Natural killer cell (primary cell): ENCODE results near the gene PHF1. TPM values are rescaled to one million over a fixed set of nuclear protein-coding genes. Genes with fewer than 3 reads are reported as not detected.

Experiments used
- ATAC-seq, 3 donors: fragments of 150-1000 bp in 2 of 3; fragments of 200-7000 bp in 1 of 3; cut with Tn5 transposase; 1 replicate in 1 of 3; 2 replicates in 2 of 3; pipeline ENCODE4 v1.10.0; 2021; ENCODE audit warnings: mild to moderate bottlenecking in 2 of 3, moderate library complexity in 2 of 3
- DNase-seq, 2 donors: peaks; one replicate each; pipeline versions ENCODE4 v3.0.0 to v3.0.0-alpha.2; 2013 to 2021; ENCODE audit warnings: mixed read lengths in 1 of 2
- H3K27ac ChIP-seq: one replicate; pipeline ENCODE4 v1.5.1; 2013; ENCODE audit warnings: mild to moderate bottlenecking, low read length
- H3K27me3 ChIP-seq: one replicate; pipeline ENCODE4 v1.6.1; 2013; ENCODE audit warnings: low read length; ENCODE audit not compliant: control insufficient read depth, insufficient read depth
- H3K36me3 ChIP-seq: one replicate; pipeline ENCODE4 v1.6.1; 2013; ENCODE audit warnings: low read length; ENCODE audit not compliant: control insufficient read depth, insufficient read depth
- H3K4me1 ChIP-seq: one replicate; pipeline ENCODE4 v1.6.1; 2013; ENCODE audit warnings: low read length; ENCODE audit not compliant: control insufficient read depth, insufficient read depth
- H3K4me3 ChIP-seq: one replicate; pipeline ENCODE4 v1.5.1; 2013; ENCODE audit warnings: low read length
- H3K9me3 ChIP-seq: one replicate; pipeline ENCODE4 v1.6.1; 2013; ENCODE audit warnings: low read length; ENCODE audit not compliant: control insufficient read depth, insufficient read depth
- H3K27ac Mint-ChIP-seq, 2 donors: one replicate each; pipeline ENCODE4 v1.8.0; 2022; ENCODE audit warnings: mild to moderate bottlenecking in 2 of 2, mixed read lengths in 2 of 2, moderate library complexity in 1 of 2
- H3K27me3 Mint-ChIP-seq, 2 donors: one replicate each; pipeline ENCODE4 v1.8.0; 2022; ENCODE audit warnings: low read depth in 2 of 2, mixed read lengths in 2 of 2
- H3K36me3 Mint-ChIP-seq: one replicate; pipeline ENCODE4 v1.8.0; 2022; ENCODE audit warnings: mixed read lengths
- H3K4me1 Mint-ChIP-seq, 2 donors: one replicate each; pipeline ENCODE4 v1.8.0; 2022; ENCODE audit warnings: mixed read lengths in 2 of 2
- H3K4me3 Mint-ChIP-seq: one replicate; pipeline ENCODE4 v1.8.0; 2022; ENCODE audit warnings: mild to moderate bottlenecking, moderate library complexity, mixed read lengths
- H3K9me3 Mint-ChIP-seq, 2 donors: one replicate each; pipeline ENCODE4 v1.8.0; 2022; ENCODE audit warnings: mixed read lengths in 2 of 2
- CTCF ChIP-seq: fragments of 200-600 bp; IDR thresholded peaks from one replicate; pipeline ENCODE4 v1.8.0; 2022; ENCODE audit warnings: antibody characterized with exemption
- WGBS: methylation state at CpG from one replicate; pipeline ENCODE4 v1.1.7; 2013; ENCODE audit warnings: missing lambda C conversion rate; ENCODE audit not compliant: insufficient coverage; 5-methylcytosine and 5-hydroxymethylcytosine counted together
- intact Hi-C: fragments of 100-400 bp; cut with micrococcal nuclease; formaldehyde crosslinking; loops from one replicate; pipeline ENCODE4 v1.14.2; 2022
- total RNA-seq, 4 donors: library from RNA; stranded (reverse); fragments of 120-200 nt in 1 of 4; gene quantifications; one replicate each; pipeline versions ENCODE4 v1.2.3 to v1.2.4, GENCODE V29; 2013 to 2022

PHF1 gene
- total RNA-seq, 3 donors from 2014 or later (not counting 1 experiment from before 2014, with no cell fraction given), result 262 to 392 (median 322) TPM

DNA sequence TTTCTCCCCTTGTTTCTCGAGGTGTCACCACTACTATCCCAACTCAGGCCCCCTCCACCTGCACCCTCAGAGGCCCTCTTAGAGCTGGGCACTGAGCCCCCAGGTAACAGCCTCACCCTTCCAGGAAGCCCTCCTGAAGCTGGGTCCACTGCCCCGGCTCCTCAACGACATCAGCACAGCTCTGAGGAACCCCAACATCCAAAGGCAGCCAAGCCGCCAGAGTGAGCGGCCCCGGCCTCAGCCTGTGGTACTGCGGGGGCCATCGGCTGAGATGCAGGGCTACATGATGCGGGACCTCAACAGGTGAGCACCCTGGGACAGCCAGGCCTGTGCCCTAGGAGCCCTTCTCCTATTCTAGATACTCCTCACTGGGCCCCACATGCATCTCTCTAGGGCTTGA is 30.6 kb downstream of the PHF1 start:
- DNase-seq, result no peak
- no peak for TF ChIP-seq CTCF
- Histone ChIP-seq H3K27ac (no peak overlapping the region), H3K4me3 (no peak overlapping the region), H3K9me3 (no peaks in the 10 kb centered on the region), H3K27me3 (no peaks in the 10 kb centered on the region), H3K4me1 (no peaks in the 10 kb centered on the region), H3K36me3 (peaks cover 37% of the 10 kb centered on the region)
- H3K9me3 Mint-ChIP-seq, result no peaks in the 10 kb centered on the region
- peaks cover 0 to 5% of the 10 kb centered on the region in 2 donors for H3K4me1 Mint-ChIP-seq
- 95% methylated on average over 9 of the region's 9 CpGs for WGBS
- ATAC-seq, result no peak
- intact Hi-C loops, result no loop called here
- no peak overlapping the region for H3K4me3 Mint-ChIP-seq
- H3K27ac Mint-ChIP-seq, result no peak overlapping the region
- peaks cover 7% of the 10 kb centered on the region for H3K36me3 Mint-ChIP-seq
- H3K27me3 Mint-ChIP-seq, result no peaks in the 10 kb centered on the region

DNA sequence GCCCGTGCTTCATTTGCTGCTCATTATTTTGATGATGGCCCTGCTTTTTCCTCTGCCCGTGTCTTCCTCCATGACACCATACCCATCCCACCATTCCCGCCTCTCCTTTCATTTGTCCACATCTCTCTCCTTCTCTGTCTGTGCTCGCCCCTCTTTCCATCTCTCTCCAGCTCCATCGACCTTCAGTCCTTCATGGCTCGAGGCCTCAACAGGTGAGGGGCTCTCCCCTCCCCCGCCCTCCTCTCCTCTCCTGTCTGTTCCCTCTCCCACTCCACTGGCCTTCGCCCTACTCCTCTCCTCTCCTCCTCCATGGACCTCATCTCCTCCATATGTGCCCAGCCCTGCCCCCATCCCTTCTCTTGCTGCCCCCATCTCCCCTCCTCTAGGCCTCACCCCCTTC is 31.5 kb downstream of the PHF1 start:
- Mint-ChIP-seq H3K4me1 (peaks cover 0 to 6% of the 10 kb centered on the region in 2 donors), H3K27ac (no peak overlapping the region), H3K9me3 (no peaks in the 10 kb centered on the region), H3K4me3 (no peak overlapping the region), H3K27me3 (no peaks in the 10 kb centered on the region), H3K36me3 (peaks cover 5% of the 10 kb centered on the region)
- H3K4me1 ChIP-seq, result no peaks in the 10 kb centered on the region
- H3K27ac ChIP-seq, result no peak overlapping the region
- ATAC-seq (no peak), DNase-seq (no peak)
- WGBS, result 95% methylated on average over 8 of the region's 8 CpGs
- intact Hi-C loops, result no loop called here
- H3K4me3 ChIP-seq, result no peak overlapping the region
- H3K27me3 ChIP-seq, result no peaks in the 10 kb centered on the region
- no peak for TF ChIP-seq CTCF
- no peaks in the 10 kb centered on the region for H3K9me3 ChIP-seq
- peaks cover 32% of the 10 kb centered on the region for H3K36me3 ChIP-seq

- no peaks in the 10 kb centered on the region for H3K36me3 Mint-ChIP-seq
- Histone ChIP-seq H3K4me3 (no peak overlapping the region), H3K4me1 (no peaks in the 10 kb centered on the region), H3K27me3 (no peaks in the 10 kb centered on the region), H3K36me3 (peaks cover 26% of the 10 kb centered on the region), H3K27ac (no peak overlapping the region), H3K9me3 (no peaks in the 10 kb centered on the region)
- DNase-seq (no peak), ATAC-seq (no peak)
- H3K4me1 Mint-ChIP-seq, result peaks cover 0 to 13% of the 10 kb centered on the region in 2 donors
- intact Hi-C loops, result no loop called here
- H3K9me3 Mint-ChIP-seq, result no peaks in the 10 kb centered on the region
- H3K4me3 Mint-ChIP-seq, result no peak overlapping the region
- no peaks in the 10 kb centered on the region for H3K27me3 Mint-ChIP-seq
- no peak overlapping the region for H3K27ac Mint-ChIP-seq
- TF ChIP-seq CTCF, result no peak
- 96% methylated on average over 17 of the region's 17 CpGs for whole genome bisulfite sequencing
These were observed 32.2 kb downstream of the PHF1 start for GRCh38 chr6:33443025-33443424.
